ENCODE results near the gene PDE4B.

The PDE4B gene

GRCh38 chr1:65979136-65980044 lies 186.7 kb downstream of the PDE4B start:
- H3K9ac ChIP-seq (ENCODE audit: low read length) = no peak overlapping the region
- no peak overlapping the region for H2AK5ac ChIP-seq (ENCODE audit: low read length)
- no peak overlapping the region for H3K27ac ChIP-seq (ENCODE audit: low read depth, low read length)
- H3K4ac ChIP-seq (ENCODE audit: low read depth, low read length) = no peak overlapping the region
- H3K23ac ChIP-seq (ENCODE audit: low read length) = no peak overlapping the region
- H4K8ac ChIP-seq (ENCODE audit: low read depth, low read length) = no peak overlapping the region
- no peak overlapping the region for H3K4me3 ChIP-seq (ENCODE audit: low read length)
- no peak overlapping the region for H4K5ac ChIP-seq (ENCODE audit: low read length)
- H3K36me3 ChIP-seq (ENCODE audit: control insufficient read depth, insufficient read depth, low read length) = no peaks in the 10 kb centered on the region
- no peak overlapping the region for H3K56ac ChIP-seq (ENCODE audit: low read length)
- H3K79me2 ChIP-seq (ENCODE audit: control insufficient read depth, insufficient read depth, low read length) = no peaks in the 10 kb centered on the region
- H3K79me1 ChIP-seq (ENCODE audit: low read length) = no peaks in the 10 kb centered on the region
- H3K4me2 ChIP-seq (ENCODE audit: low read length) = no peak overlapping the region
- no CpG with 5 or more reads among the region's 7 CpGs for WGBS (ENCODE audit: extremely low coverage, insufficient coverage, low lambda C conversion rate)
- no peak overlapping the region for H2BK5ac ChIP-seq (ENCODE audit: low read length)
- H3K18ac ChIP-seq (ENCODE audit: low read length) = no peak overlapping the region
- no peak overlapping the region for H2BK15ac ChIP-seq (replicated peaks; ENCODE audit: low read depth)
- no peak overlapping the region for H2BK120ac ChIP-seq (ENCODE audit: low read depth, low read length)
- H3K4me1 ChIP-seq (ENCODE audit: control insufficient read depth, low read depth, low read length) = no peaks in the 10 kb centered on the region
- DNase-seq = no peak
- no peaks in the 10 kb centered on the region for H3K27me3 ChIP-seq (ENCODE audit: insufficient read depth, low read length, poor library complexity)

DNA sequence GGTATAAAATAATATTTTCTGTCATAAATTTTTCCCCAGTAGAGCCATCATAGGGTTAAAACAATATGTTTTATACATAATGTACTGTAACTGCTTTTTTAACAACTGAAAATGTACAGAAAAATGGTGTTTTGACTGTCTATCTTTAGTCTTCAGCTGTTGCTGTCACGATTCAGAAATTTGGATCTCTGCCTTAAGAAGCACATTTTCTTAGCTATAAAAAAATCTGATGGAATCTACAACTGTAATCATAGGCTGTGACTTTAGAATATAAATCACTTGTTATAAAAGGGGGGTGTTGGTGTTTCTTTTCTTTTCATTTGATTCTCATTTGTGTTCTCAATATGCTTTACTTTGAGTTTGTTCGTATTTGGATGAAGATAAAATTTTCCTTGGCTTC lies 187.5 kb downstream of the PDE4B start:
- Histone ChIP-seq H2BK5ac (ENCODE audit: low read length) (no peak overlapping the region), H3K18ac (ENCODE audit: low read length) (no peak overlapping the region), H2AK5ac (ENCODE audit: low read length) (no peak overlapping the region), H3K27ac (ENCODE audit: low read depth, low read length) (no peak overlapping the region), H4K8ac (ENCODE audit: low read depth, low read length) (no peak overlapping the region), H3K4ac (ENCODE audit: low read depth, low read length) (no peak overlapping the region), H2BK120ac (ENCODE audit: low read depth, low read length) (no peak overlapping the region), H4K5ac (ENCODE audit: low read length) (no peak overlapping the region), H3K4me2 (ENCODE audit: low read length) (no peak overlapping the region), H3K4me1 (ENCODE audit: control insufficient read depth, low read depth, low read length) (no peaks in the 10 kb centered on the region), H2BK15ac (replicated peaks; ENCODE audit: low read depth) (no peak overlapping the region), H3K4me3 (ENCODE audit: low read length) (no peak overlapping the region), H3K56ac (ENCODE audit: low read length) (no peak overlapping the region), H3K23ac (ENCODE audit: low read length) (no peak overlapping the region), H3K27me3 (ENCODE audit: insufficient read depth, low read length, poor library complexity) (no peaks in the 10 kb centered on the region), H3K36me3 (ENCODE audit: control insufficient read depth, insufficient read depth, low read length) (no peaks in the 10 kb centered on the region), H3K79me1 (ENCODE audit: low read length) (no peaks in the 10 kb centered on the region), H3K9ac (ENCODE audit: low read length) (no peak overlapping the region), H3K79me2 (ENCODE audit: control insufficient read depth, insufficient read depth, low read length) (no peaks in the 10 kb centered on the region)
- no CpG with 5 or more reads among the region's 2 CpGs for WGBS (ENCODE audit: extremely low coverage, insufficient coverage, low lambda C conversion rate)
- no peak for DNase-seq

GRCh38 chr1:65983500-65983899 lies 190.8 kb downstream of the PDE4B start:
- Histone ChIP-seq H3K79me1 (ENCODE audit: low read length) (no peaks in the 10 kb centered on the region), H3K27me3 (ENCODE audit: insufficient read depth, low read length, poor library complexity) (no peaks in the 10 kb centered on the region), H2BK15ac (replicated peaks; ENCODE audit: low read depth) (no peak overlapping the region), H2BK5ac (ENCODE audit: low read length) (no peak overlapping the region), H3K23ac (ENCODE audit: low read length) (no peak overlapping the region), H3K79me2 (ENCODE audit: control insufficient read depth, insufficient read depth, low read length) (no peaks in the 10 kb centered on the region), H3K4ac (ENCODE audit: low read depth, low read length) (no peak overlapping the region), H3K4me2 (ENCODE audit: low read length) (no peak overlapping the region), H4K5ac (ENCODE audit: low read length) (no peak overlapping the region), H2AK5ac (ENCODE audit: low read length) (no peak overlapping the region), H4K8ac (ENCODE audit: low read depth, low read length) (no peak overlapping the region), H3K36me3 (ENCODE audit: control insufficient read depth, insufficient read depth, low read length) (no peaks in the 10 kb centered on the region), H3K9ac (ENCODE audit: low read length) (no peak overlapping the region), H3K27ac (ENCODE audit: low read depth, low read length) (no peak overlapping the region), H3K18ac (ENCODE audit: low read length) (no peak overlapping the region), H3K4me1 (ENCODE audit: control insufficient read depth, low read depth, low read length) (no peaks in the 10 kb centered on the region), H3K56ac (ENCODE audit: low read length) (no peak overlapping the region), H3K4me3 (ENCODE audit: low read length) (no peak overlapping the region), H2BK120ac (ENCODE audit: low read depth, low read length) (no peak overlapping the region)
- DNase-seq = no peak
- 100% methylated on average over 1 of the region's 5 CpGs for WGBS (ENCODE audit: extremely low coverage, insufficient coverage, low lambda C conversion rate)

DNA sequence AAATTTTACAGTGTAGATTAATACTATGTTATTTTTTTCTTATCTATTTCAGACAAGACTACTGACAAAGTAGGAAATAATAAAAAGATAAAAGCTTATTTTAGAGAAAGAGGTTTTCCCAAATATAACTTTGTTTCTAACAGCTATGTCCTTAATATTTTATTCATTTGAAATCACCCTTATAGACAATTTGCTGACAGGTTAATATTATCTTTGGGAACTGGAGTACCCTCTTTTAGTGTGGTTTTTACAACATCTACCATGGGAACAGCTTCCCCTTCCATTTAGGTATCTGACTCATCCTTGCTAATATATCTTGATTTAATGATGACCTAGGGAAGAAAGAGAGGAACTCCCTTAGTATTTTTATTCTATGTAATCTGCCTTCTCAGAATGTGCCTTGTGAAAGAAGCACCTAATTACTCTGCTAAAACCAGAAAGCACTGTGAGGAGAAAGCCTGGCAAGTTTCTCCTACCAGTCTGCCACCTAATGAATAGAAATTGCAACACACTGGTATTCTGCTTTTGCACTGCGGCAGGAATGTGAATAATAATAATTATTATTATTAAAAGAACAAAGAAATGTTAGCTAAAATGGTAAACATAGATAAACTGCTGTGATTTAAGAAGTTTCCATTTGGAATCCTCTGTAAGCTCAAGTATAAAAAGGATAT lies 192.8 kb downstream of the PDE4B start:
- Histone ChIP-seq H3K36me3 (ENCODE audit: control insufficient read depth, insufficient read depth, low read length) (no peaks in the 10 kb centered on the region), H3K27me3 (ENCODE audit: insufficient read depth, low read length, poor library complexity) (no peaks in the 10 kb centered on the region), H3K79me2 (ENCODE audit: control insufficient read depth, insufficient read depth, low read length) (no peaks in the 10 kb centered on the region), H3K79me1 (ENCODE audit: low read length) (no peaks in the 10 kb centered on the region), H4K8ac (ENCODE audit: low read depth, low read length) (no peak overlapping the region), H3K27ac (ENCODE audit: low read depth, low read length) (no peak overlapping the region), H3K4me2 (ENCODE audit: low read length) (no peak overlapping the region), H2BK120ac (ENCODE audit: low read depth, low read length) (no peak overlapping the region), H3K4me1 (ENCODE audit: control insufficient read depth, low read depth, low read length) (no peaks in the 10 kb centered on the region), H3K9ac (ENCODE audit: low read length) (no peak overlapping the region), H3K56ac (ENCODE audit: low read length) (no peak overlapping the region), H3K23ac (ENCODE audit: low read length) (no peak overlapping the region), H2BK15ac (replicated peaks; ENCODE audit: low read depth) (no peak overlapping the region), H3K4me3 (ENCODE audit: low read length) (no peak overlapping the region), H3K18ac (ENCODE audit: low read length) (no peak overlapping the region), H4K5ac (ENCODE audit: low read length) (no peak overlapping the region), H2AK5ac (ENCODE audit: low read length) (no peak overlapping the region), H3K4ac (ENCODE audit: low read depth, low read length) (no peak overlapping the region), H2BK5ac (ENCODE audit: low read length) (no peak overlapping the region)
- no peak for DNase-seq
- WGBS (ENCODE audit: extremely low coverage, insufficient coverage, low lambda C conversion rate) = no CpG with 5 or more reads among the region's 1 CpG

DNA sequence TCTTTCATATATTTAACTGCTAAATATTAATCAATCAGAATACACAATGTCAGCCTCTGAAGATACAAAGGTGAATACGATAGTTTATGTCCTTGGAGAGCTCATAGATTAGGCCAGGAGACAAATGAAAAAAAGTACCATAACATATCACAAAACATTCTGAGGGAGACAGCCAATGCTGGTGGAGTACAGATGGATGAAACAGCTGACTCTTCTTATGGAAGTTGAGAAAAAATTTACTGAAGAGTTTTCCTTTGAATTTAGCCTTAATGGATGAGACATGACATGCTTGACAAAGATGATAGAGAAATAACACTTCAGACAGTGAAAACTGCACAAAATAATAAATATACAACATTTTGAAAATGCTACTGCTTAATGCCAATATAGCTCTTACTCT lies 193.5 kb downstream of the PDE4B start:
- Histone ChIP-seq H3K18ac (ENCODE audit: low read length) (no peak overlapping the region), H2AK5ac (ENCODE audit: low read length) (no peak overlapping the region), H3K4me3 (ENCODE audit: low read length) (no peak overlapping the region), H2BK5ac (ENCODE audit: low read length) (no peak overlapping the region), H3K4me1 (ENCODE audit: control insufficient read depth, low read depth, low read length) (no peaks in the 10 kb centered on the region), H4K8ac (ENCODE audit: low read depth, low read length) (no peak overlapping the region), H3K27ac (ENCODE audit: low read depth, low read length) (no peak overlapping the region), H3K23ac (ENCODE audit: low read length) (no peak overlapping the region), H3K79me1 (ENCODE audit: low read length) (no peaks in the 10 kb centered on the region), H3K27me3 (ENCODE audit: insufficient read depth, low read length, poor library complexity) (no peaks in the 10 kb centered on the region), H3K4ac (ENCODE audit: low read depth, low read length) (no peak overlapping the region), H3K36me3 (ENCODE audit: control insufficient read depth, insufficient read depth, low read length) (no peaks in the 10 kb centered on the region), H3K56ac (ENCODE audit: low read length) (no peak overlapping the region), H2BK120ac (ENCODE audit: low read depth, low read length) (no peak overlapping the region), H2BK15ac (replicated peaks; ENCODE audit: low read depth) (no peak overlapping the region), H3K4me2 (ENCODE audit: low read length) (no peak overlapping the region), H3K79me2 (ENCODE audit: control insufficient read depth, insufficient read depth, low read length) (no peaks in the 10 kb centered on the region), H3K9ac (ENCODE audit: low read length) (no peak overlapping the region), H4K5ac (ENCODE audit: low read length) (no peak overlapping the region)
- DNase-seq = no peak
- no CpG with 5 or more reads among the region's 1 CpG for WGBS (ENCODE audit: extremely low coverage, insufficient coverage, low lambda C conversion rate)

Data from mesendoderm (in vitro differentiated cells).